HG02623 (cell line): ENCODE measurements around the gene GRM4.

Source experiments
- ATAC-seq: cut with Tn5 transposase; IDR thresholded peaks from one replicate; pipeline ENCODE4 v1.9.1; 2021; ENCODE audit warnings: moderate library complexity; ENCODE audit not compliant: unreplicated experiment

Gene GRM4

DNA sequence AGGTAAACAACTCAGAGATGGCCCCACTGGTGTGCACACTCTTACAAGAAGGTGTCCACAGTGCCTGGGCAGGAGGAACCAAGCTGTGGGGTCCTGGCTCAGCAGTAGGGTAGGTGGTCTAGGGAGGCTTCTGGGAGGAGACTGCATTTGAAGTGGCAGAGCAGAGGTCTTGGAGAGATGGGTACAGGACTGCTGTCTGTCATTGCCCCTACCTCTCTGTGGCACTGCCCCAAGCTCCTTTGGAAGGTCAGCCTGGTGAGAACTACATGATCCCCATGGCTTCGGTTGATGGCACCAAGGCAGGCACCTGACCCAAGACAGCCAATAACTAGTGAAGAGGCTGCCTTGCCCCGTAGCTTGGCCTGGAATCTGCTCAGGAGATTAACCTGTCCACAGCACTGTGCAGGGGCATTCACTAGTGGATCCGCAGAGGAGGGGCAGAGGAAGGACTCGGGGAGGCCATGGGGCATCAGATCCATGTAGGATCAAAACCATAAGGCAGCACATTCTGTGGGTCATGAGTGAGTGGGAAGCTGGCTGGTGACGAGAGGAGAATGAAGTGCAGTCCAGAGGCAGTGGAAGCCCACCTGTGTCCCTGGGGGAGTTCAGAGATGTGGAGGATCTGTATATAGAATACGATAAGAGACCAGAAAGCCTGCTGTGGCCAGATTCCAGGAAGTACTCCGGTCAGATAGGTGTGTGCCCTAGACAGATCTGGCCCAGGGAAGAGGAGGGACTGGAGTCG is 162.0 kb downstream of the GRM4 start:
- ATAC-seq = no peak

DNA sequence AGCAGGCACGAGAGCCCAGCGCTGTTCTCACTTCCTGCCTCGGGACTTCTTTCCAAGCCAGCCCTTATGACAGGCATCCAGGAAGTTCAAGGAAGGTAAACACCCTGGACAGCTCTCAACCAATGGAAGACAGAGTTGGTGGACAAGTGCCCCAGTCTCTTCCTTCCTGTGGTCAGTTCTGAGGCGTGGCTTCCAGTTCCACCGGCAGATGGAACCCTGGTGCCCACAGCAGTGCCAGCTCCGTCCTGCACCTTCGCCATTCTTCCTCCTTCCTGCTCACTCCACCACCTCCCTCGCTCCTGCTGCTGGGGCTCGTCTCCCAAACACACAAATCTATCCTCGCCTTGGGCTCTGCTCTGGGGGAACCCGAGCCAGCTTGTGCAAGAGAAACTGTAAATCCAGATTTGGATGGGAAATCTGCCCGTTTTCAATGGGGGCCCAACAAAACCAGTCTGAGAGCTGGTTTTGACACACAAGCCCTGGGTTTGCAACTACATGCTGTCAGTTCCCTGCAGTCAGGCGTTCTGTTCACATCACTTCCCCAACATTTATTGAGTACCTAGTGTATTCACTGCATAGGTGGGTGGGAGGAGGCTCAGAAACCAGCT is 162.7 kb downstream of the GRM4 start:
- ATAC-seq = no peak

DNA sequence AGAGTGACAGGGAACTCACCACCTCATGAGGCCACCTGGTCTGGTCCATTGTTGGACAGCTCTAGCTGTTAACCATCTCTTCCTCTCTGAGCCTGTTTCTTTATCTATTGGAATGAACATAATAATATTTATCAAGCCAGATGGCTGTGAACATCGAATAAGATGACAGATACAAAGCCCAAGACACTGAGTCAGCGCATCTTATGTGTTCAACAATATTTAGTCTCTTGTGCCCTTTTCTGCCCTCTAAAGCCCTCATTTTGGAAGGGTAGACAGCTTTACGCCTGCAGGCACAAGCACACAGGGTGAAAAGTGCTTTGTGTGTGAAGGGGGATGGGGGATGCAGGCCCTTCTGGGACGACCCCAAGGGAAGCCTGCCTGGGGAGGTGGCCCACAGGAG is 164.0 kb downstream of the GRM4 start:
- ATAC-seq = no peak

DNA sequence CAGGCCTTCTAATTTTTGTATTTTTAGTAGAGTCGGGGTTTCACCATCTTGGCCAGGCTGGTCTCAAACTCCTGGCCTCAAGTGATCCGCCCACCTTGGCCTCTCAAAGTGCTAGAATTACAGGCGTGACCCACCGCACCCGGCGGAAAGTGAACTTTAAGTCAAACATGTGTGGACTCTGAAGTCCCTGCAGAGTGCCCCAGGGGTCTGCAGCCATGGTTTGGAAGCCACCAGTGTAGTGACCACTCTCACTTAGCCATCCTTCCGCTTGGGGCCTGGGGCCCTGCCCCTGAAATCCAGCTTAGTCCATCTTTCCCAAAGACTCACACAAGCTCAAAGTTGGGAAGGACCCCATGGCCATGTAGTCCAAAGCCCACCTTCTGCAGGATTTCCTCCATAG is 164.5 kb downstream of the GRM4 start:
- no peak for ATAC-seq

DNA sequence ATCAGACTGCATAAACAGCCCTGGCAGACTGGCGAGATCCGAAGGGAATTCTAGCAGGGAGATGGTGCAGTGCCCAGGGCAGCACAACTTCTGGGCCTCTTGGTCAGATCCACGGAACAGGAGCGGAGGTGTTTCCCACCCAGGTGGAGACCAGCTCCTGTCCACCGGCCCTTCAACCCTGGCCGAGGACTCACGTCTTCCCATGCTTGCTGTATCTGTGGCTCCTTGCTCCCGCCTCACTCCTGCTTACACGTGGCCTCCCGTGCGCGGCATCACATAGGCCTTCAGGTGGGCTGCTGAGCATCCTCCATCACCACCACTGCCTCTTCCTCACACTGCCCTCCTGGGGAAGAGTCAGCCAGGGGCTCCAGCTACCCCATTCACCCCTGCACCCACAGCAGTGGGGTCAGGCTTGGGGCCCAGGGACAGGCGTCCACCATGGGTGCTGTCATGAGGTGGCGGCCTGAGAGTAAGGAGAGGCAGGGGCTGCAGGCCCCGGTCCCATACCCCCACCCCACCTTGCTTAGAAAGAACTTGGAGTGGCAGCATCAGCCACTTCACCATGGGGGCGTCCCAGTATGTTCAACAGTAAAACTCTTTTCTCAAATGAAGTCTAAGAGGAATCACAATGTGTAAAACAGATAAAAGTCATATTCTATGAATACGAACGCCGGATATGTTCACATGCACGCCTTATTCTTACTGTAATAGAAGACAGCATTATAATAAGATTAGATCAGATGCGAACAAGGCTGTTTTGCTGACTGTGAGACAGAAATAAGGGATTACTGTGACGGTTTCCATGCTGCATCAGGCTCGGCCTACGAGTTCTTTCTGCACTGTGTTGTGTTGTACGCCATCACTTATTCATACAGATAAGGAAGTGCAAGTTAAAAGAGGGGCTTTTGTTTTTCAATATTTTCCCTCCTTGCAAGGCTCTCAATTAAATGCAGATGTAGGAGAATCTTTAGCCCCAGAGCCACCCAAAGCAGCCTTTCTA is 165.4 kb downstream of the GRM4 start:
- no peak for ATAC-seq

DNA sequence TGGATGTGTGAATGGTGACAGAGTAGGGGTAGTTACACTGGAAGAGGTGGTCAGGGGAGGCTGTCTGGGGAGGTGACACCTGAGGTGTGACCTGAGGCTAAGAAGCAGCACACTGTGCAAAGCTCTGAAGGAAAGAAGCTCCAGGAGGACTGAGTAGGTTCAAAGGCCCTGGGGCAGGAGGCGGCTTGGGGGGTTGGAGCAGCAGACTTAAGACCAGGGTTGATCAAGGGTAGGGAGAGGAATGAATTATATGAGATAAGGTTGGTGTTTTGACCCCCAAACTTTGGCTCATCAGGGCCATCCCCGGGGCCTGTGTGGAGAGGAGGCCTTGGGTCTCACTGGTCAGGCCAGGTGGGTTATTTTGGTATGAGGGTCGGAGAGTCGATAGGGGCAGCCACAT is 166.1 kb downstream of the GRM4 start:
- no peak for ATAC-seq

DNA sequence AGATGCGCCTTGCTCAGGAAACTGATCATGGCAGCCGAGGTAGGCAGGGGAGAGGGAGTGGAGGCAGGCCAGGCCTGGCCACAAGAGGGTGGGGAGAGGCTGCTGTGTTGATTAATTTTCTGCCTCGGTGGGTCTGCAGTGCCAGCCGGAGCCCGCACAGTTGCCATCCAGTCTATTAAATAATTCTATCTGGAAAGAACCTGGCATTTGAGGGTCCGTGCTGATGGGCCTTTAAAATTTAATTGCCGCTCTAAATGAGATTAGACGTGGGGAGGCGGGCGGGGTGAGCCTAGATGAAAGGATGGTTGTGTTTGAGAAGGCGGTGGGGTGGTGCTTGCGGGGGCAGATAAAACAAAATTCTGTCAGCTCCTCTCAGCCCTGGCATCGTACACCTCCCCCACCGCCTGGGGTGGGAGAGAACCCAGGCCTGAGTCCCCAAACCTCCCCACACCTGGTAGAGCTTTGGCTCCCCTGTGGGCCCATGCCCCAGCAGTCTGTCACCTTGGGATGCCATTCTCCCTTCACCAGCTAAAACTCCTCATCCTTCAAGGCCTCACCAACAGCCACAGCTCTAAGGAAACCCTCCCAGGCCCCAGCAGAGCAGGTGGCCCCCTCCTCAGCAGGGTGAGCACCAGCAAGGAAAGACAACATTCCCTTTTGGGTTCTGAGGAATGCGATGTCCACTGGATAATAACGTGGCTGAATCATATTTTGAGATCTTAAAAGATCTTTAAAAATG is 167.3 kb downstream of the GRM4 start:
- no peak for ATAC-seq

DNA sequence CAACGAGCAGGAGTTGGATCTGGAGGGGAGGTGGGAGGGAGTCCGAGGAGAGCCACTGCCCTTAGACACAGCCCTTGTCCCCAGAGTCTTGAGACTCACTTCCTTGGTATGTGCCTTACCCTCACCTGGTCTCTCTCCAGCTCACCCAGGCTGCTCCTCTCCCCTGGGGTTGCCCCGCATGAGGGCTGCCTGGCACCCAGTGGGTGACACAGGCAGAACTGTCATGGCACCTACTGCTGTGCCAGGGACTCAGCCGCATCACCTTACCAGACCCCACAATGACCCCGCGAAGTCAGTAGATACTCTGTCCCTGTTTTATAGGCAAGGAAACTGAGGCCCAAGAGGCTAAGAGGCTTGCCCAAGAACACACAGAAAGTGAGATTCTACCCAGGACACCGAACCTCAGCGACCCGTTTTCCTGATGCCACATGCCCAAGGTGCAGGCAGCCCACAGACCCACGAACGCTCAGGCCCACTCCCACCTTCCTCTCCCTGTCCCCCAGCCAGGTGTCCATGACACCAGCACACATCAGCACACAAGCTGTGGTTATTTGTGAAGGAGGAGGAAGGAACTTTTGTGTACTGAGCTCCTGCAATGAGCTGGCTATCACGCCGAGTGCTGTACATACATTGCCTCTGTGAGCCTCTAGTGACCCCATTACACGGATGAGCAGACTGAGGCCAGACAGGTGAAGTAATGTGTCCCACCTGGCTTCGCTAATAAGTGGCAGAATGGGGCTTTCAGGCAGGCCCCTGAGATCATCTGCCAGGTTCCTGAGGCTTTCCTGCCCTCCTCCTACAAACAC is 168.1 kb downstream of the GRM4 start:
- ATAC-seq = no peak

DNA sequence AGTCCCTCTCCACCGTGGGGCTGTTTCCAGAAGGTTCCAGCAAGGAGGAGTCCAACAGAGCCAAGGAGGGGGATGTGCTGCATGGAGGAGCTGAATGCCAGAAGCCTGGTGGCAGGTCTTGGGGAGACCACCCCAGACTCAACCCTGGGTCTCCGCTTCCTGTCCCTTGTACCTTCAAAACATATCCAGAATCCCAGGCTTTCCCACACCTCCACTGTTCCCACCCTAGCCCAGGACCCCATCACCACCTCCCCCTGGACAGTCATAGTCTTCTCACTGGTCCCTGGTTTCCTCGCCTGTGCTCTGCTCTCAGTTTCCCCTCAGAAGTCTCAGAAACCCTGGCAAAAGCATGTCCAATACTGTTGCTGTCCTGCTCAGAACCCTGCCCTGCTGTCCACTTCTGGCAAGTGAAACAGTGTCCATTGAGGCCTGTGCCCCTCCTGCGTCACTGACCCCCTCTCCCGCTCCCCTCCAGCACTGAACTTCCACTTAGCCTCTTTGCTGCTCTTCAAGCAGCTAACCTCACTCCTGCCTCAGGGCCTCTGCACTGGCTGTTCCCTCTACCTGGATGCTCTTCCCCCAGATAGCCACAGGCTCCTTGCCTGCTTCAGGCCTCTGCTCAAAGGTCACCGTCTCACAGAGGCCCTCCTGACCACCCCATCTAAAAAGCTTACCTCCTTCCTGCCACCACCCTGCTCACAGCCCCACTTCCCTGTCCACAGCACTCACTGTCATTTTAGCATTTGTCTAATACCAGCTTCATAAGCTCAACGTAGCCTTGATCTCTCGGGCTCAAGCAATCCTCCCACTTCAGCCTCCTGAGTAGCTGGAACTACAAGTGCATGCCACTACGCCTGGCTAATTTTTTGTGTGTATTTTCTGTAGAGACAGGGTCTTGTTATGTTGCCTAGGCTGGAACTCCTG is 169.2 kb downstream of the GRM4 start:
- ATAC-seq = no peak

DNA sequence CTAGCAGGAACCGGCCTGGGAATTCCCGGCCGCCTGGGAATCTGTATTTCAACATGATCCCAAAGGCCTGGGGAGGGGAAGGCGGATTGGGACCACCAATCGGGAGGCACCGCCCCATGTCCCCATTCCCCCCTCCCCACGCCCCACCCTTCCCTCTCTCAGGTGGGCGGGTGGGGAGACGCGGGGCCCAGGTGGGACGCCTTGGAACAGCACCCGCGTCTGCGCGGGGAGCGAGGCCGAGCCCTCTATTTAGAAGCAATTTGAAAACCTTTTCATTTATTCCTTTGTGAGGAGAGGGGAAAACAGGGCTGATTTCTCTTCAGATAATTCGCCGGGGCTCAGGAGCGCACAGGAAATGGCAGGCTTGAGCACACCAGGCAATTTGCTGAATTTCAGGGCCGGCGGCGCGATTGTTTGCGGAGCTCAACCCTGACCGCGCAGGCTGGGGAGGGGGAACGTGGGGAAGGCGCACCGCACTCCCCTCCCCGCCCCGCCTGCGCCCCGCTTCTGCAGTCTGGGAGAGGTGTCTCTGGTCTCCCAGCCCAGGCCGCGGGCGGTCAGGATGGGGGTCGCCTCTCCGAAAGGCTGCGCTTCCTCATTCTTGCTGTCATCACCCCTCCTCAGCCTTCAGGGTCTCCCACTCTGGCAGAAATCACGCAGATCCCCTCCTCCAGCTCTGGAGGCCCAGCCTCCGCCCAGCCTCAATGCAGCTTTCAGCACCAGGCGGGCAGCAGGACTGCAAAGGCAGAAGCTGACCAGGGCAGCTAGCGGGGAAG is 170.0 kb downstream of the GRM4 start:
- ATAC-seq = no peak

DNA sequence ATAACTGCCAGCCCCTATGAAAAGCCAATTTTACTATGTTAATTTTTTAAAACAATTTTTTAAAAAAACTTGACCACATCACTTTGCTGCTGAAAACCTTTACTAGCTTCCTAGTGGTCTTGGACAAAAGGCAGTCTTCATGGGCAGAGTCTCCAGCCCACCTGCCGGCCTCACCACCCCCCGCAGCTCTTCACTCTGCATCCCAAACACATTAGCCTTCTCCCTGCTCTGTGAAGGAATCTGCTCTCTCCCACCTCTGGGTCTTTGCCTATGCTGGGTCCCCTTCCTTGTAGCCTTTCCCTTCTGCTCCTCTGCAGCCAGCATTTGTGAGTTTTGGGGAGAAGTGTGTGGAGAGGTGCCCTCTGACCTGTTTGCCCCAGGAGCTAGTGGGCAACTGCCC is 171.4 kb downstream of the GRM4 start:
- ATAC-seq = no peak

DNA sequence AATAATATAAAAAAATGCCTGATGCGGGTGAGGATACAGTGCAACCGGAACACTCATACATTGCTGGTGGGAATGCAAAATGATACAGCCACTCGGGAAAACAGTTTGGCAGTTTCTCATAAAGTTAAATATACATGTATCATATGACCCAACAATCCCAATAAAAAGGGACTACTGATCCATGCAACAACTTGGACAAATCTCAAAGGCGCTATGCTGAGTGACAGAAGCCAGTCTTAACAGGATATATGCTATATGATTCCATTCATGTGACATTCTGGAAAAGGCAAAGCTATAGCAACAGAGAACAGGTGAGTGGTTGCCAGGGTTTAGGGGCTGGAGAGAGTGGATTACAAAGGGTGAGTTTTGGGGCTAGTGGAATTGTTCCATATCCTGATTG is 171.9 kb downstream of the GRM4 start:
- ATAC-seq = no peak

DNA sequence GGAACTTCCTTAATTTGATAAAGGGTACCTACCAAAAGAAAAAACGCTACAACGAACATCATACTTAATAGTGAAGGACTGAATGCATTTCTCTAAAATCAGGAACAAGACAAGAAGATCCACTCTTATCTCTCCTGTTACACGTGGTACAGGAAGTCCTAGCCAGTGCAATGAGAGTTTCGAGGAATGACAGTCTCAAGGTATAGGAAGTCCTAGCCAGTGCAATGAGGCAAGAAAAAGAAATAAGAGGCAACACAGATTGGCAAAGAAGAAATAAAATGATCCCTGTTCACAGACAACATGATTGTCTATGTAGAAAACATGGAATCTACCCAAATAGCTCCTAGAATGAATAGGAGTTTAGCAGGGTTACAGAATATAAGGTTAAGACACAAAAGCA is 174.3 kb downstream of the GRM4 start:
- no peak for ATAC-seq
